HepG2 (cell line): Measurements from ENCODE around the gene ADORA2B.

Experiments
- ARNT ChIP-seq: fragments of 450-650 bp; IDR thresholded peaks from 2 replicates; pipeline ENCODE4 v1.6.1; 2017
- ATF2 ChIP-seq: sonication (generic); formaldehyde crosslinking; IDR thresholded peaks from 2 replicates; pipeline ENCODE4 v1.4.0; 2020; ENCODE audit warnings: missing genetic modification reagents
- BHLHE40 ChIP-seq: IDR thresholded peaks from 2 replicates; pipeline ENCODE4 v1.6.1; 2011; ENCODE audit warnings: low read length, improper control_type of control experiment
- CERS6 ChIP-seq: sonication (generic); formaldehyde crosslinking; IDR thresholded peaks from 2 replicates; pipeline ENCODE4 v1.5.0; 2020; ENCODE audit warnings: missing genetic modification reagents
- EZH2 ChIP-seq: conservative IDR thresholded peaks from 2 replicates; pipeline ENCODE4 v1.6.1; 2012; ENCODE audit warnings: mild to moderate bottlenecking, low read depth, low read length, moderate library complexity
- MED13 ChIP-seq: sonication (generic); formaldehyde crosslinking; IDR thresholded peaks from 2 replicates; pipeline ENCODE4 v1.5.0; 2020; ENCODE audit warnings: missing genetic modification reagents
- MLX ChIP-seq: IDR thresholded peaks from 2 replicates; pipeline ENCODE4 v1.6.1; 2016
- PITX1 ChIP-seq: sonication (generic); formaldehyde crosslinking; IDR thresholded peaks from 2 replicates; pipeline ENCODE4 v1.5.1; 2020; ENCODE audit warnings: mild to moderate bottlenecking, missing genetic modification reagents
- SATB2 ChIP-seq: sonication (generic); formaldehyde crosslinking; IDR thresholded peaks from 2 replicates; pipeline ENCODE4 v1.5.0; 2020; ENCODE audit warnings: missing genetic modification reagents
- ZNF446 ChIP-seq: sonication (generic); formaldehyde crosslinking; IDR thresholded peaks from 2 replicates; pipeline ENCODE4 v1.5.0; 2020; ENCODE audit warnings: mild to moderate bottlenecking, missing genetic modification reagents
- ZSCAN5A ChIP-seq: sonication (generic); formaldehyde crosslinking; IDR thresholded peaks from 2 replicates; pipeline ENCODE4 v1.8.0; 2022; ENCODE audit warnings: mild to moderate bottlenecking, missing genetic modification reagents, borderline replicate concordance

GRCh38 chr17:15971882-15972281, 27.0 kb downstream of the ADORA2B start:
- TF ChIP-seq ARNT (no peak), CERS6 (CRISPR knock-in tag) (no peak), ZSCAN5A (CRISPR knock-in tag) (no peak), ZNF446 (CRISPR knock-in tag) (no peak), MED13 (no peak), PITX1 (CRISPR knock-in tag) (no peak), MLX (CRISPR knock-in tag) (no peak), BHLHE40 (no peak), EZH2 (no peak), ATF2 (CRISPR knock-in tag) (no peak), SATB2 (no peak)
